Measurements from ENCODE around the gene MB.

Gene MB

GRCh38 chr22:35593891-35594470, 23.1 kb downstream of the MB start:
- no peak for DNase-seq

GRCh38 chr22:35593071-35593890, 23.8 kb downstream of the MB start:
- DNase-seq: no peak

- no peak for DNase-seq
Measured at GRCh38 chr22:35592418-35592967, 24.6 kb downstream of the MB start.

GRCh38 chr22:35591714-35592417, 25.3 kb downstream of the MB start:
- no peak for DNase-seq

- no peak for DNase-seq
Measured at GRCh38 chr22:35590634-35591295, 26.4 kb downstream of the MB start.

- DNase-seq: no peak
Measured at GRCh38 chr22:35589756-35590093, 27.4 kb downstream of the MB start.

- peak in 1 of 14 donors; percentile 42 for DNase-seq
Measured at GRCh38 chr22:35589071-35589755, 27.9 kb downstream of the MB start.

- no peak for DNase-seq
Measured at GRCh38 chr22:35587896-35588295, 29.2 kb downstream of the MB start.

GRCh38 chr22:35587447-35587870, 29.7 kb downstream of the MB start:
- DNase-seq: peak in 7 of 14 donors; percentile 7 to 47 (median 27)

- DNase-seq: no peak
Measured at GRCh38 chr22:35586771-35587170, 30.4 kb downstream of the MB start.

GRCh38 chr22:35582861-35583670, 34.1 kb downstream of the MB start:
- DNase-seq: peak in 9 of 14 donors; percentile 4 to 53 (median 30)

- DNase-seq: no peak
Measured at GRCh38 chr22:35582218-35582860, 34.8 kb downstream of the MB start.

- no peak for DNase-seq
Measured at GRCh38 chr22:35581023-35581413, 36.1 kb downstream of the MB start.

- DNase-seq: no peak
Measured at GRCh38 chr22:35580351-35581022, 36.6 kb downstream of the MB start.

GRCh38 chr22:35578836-35579575, 38.1 kb downstream of the MB start:
- no peak for DNase-seq

GRCh38 chr22:35577799-35578659, 39.1 kb downstream of the MB start:
- no peak for DNase-seq

GRCh38 chr22:35576671-35577070, 40.5 kb downstream of the MB start:
- no peak for DNase-seq

- DNase-seq: no peak
Measured at GRCh38 chr22:35575116-35575748, 41.9 kb downstream of the MB start.

All from C1 segment of cervical spinal cord (tissue), 14 donors.